Measurements from ENCODE around the gene ABL1.

Gene ABL1

DNA sequence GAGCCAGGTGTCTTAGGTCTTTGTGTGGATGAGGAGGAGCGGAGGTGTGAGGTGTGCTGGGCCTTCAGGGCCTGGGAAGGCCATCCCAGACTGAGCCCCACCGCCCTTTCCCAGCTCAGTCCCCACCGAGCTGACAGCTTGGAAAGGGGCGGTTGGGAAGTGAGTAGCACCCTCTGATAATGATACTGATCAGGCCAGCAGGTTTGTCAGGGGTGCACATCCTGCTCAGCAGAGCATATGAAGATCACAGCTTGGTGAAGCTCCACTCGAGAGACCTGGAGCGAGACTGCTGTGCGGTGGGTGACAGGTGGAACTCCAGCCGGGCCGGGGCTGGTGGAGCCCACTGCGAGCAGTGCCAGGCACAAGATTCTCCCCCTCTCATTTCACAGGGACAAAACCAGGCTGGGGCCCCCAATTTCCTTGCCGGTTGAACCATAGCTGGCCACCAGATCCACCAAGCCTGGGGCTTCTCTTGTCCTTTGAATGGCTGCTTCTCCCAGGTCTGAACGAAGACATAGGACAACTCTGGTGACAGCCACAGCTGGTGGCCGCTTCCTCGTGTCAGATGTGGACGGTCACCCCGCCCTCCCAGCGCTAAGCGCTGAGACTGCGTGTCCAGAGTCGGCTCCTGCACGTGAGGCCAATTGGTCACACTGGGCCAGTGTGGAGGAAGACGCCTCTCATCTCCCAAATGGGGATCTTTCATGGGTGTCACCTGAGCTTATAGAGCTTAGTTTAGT is 53.3 kb downstream of the ABL1 start:
- Histone ChIP-seq H3K27me3 (replicated peaks; ENCODE audit: control insufficient read depth, insufficient read depth, low read length) (no peaks in the 10 kb centered on the region), H3K36me3 (ENCODE audit: control insufficient read depth, insufficient read depth, low read length) (peaks cover 31% of the 10 kb centered on the region), H3K4me3 (replicated peaks; ENCODE audit: low read depth, low read length) (no peak overlapping the region)
- TF ChIP-seq, protein P1, sequence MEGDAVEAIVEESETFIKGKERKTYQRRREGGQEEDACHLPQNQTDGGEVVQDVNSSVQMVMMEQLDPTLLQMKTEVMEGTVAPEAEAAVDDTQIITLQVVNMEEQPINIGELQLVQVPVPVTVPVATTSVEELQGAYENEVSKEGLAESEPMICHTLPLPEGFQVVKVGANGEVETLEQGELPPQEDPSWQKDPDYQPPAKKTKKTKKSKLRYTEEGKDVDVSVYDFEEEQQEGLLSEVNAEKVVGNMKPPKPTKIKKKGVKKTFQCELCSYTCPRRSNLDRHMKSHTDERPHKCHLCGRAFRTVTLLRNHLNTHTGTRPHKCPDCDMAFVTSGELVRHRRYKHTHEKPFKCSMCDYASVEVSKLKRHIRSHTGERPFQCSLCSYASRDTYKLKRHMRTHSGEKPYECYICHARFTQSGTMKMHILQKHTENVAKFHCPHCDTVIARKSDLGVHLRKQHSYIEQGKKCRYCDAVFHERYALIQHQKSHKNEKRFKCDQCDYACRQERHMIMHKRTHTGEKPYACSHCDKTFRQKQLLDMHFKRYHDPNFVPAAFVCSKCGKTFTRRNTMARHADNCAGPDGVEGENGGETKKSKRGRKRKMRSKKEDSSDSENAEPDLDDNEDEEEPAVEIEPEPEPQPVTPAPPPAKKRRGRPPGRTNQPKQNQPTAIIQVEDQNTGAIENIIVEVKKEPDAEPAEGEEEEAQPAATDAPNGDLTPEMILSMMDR (IDR thresholded peaks at IDR 0.05; ENCODE audit: insufficient read depth, low read length, poor library complexity, severe bottlenecking) = no peak
- no peak for DNase-seq (ENCODE audit: extremely low read depth, insufficient read length)

DNA sequence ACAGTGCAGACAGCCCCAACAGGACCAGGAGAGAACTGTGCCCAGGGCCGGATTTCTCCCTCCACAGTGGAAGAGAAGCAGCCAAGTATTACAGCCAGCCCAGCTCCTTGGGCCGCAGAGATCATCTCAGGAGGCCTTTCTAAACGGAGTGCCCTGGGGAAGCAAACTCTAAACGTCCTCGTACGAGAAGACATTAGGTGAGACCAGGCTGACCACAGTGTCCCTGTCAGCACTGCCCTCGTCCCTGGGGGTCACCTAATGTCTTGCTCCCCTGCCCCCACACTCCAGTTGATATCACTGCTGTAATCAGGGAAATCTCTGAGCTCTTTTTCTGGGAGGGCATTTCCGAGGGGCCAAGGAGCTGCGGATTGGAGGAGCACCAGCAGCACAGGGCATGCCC is 55.1 kb downstream of the ABL1 start:
- TF ChIP-seq, protein P1 (IDR thresholded peaks at IDR 0.05; ENCODE audit: insufficient read depth, low read length, poor library complexity, severe bottlenecking) = no peak
- H3K36me3 ChIP-seq (ENCODE audit: control insufficient read depth, insufficient read depth, low read length) = peaks cover 19% of the 10 kb centered on the region
- no peak for DNase-seq (ENCODE audit: extremely low read depth, insufficient read length)
- no peaks in the 10 kb centered on the region for H3K27me3 ChIP-seq (replicated peaks; ENCODE audit: control insufficient read depth, insufficient read depth, low read length)
- no peak overlapping the region for H3K4me3 ChIP-seq (replicated peaks; ENCODE audit: low read depth, low read length)

GRCh38 chr9:130890870-130891687 is 56.0 kb downstream of the ABL1 start:
- TF ChIP-seq, protein P1 (IDR thresholded peaks at IDR 0.05; ENCODE audit: insufficient read depth, low read length, poor library complexity, severe bottlenecking) = no peak
- no peak for DNase-seq (ENCODE audit: extremely low read depth, insufficient read length)
- H3K27me3 ChIP-seq (replicated peaks; ENCODE audit: control insufficient read depth, insufficient read depth, low read length) = no peaks in the 10 kb centered on the region
- no peak overlapping the region for H3K4me3 ChIP-seq (replicated peaks; ENCODE audit: low read depth, low read length)
- peaks cover 14% of the 10 kb centered on the region for H3K36me3 ChIP-seq (ENCODE audit: control insufficient read depth, insufficient read depth, low read length)

GRCh38 chr9:130891688-130892476 is 56.8 kb downstream of the ABL1 start:
- H3K36me3 ChIP-seq (ENCODE audit: control insufficient read depth, insufficient read depth, low read length) = peaks cover 7% of the 10 kb centered on the region
- TF ChIP-seq, protein P1 (IDR thresholded peaks at IDR 0.05; ENCODE audit: insufficient read depth, low read length, poor library complexity, severe bottlenecking) = no peak
- H3K27me3 ChIP-seq (replicated peaks; ENCODE audit: control insufficient read depth, insufficient read depth, low read length) = no peaks in the 10 kb centered on the region
- H3K4me3 ChIP-seq (replicated peaks; ENCODE audit: low read depth, low read length) = no peak overlapping the region
- DNase-seq (ENCODE audit: extremely low read depth, insufficient read length) = no peak

DNA sequence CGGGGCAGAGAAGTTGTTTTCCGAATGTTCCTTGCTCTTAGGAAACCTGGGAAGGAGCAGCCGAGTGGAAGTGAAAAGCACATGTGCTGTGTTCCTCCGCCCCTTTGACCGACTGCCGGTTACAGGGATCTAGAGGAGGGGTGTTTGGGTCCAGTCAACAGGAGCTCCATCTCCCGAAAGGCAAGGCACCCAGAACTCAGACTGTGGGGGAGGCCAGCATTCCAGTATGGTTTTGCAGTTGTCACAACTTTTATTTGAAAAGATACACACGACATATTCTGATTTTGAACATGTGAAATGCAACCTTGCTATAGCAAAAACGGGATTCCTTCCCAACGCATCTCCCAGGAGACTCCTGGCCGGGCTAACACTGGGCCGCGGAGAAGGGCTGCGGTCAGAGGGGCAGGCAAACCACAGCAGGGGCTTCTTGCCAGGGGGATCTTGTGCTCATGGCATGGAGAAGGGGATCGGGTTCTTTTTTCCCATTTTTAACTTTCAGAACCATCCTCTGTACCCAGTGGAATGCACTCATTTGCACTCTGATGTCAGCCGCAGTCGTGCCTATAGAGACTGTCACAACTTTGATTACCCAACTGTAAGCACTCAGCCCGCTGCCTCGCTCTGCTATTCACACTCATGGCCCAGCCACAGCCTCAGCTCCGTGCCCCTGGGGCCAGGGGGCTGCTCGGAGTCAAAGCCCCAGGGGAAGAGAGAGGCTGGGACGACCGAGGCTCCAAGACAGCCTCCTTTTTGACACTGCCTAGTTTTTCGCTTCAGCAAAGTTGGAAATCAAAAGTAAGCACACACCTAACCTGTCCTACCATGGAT is 57.6 kb downstream of the ABL1 start:
- Histone ChIP-seq H3K36me3 (ENCODE audit: control insufficient read depth, insufficient read depth, low read length) (peaks cover 4% of the 10 kb centered on the region), H3K4me3 (replicated peaks; ENCODE audit: low read depth, low read length) (no peak overlapping the region), H3K27me3 (replicated peaks; ENCODE audit: control insufficient read depth, insufficient read depth, low read length) (no peaks in the 10 kb centered on the region)
- TF ChIP-seq, protein P1 (IDR thresholded peaks at IDR 0.05; ENCODE audit: insufficient read depth, low read length, poor library complexity, severe bottlenecking) = no peak
- DNase-seq (ENCODE audit: extremely low read depth, insufficient read length) = no peak

All from GM06990 (cell line).